8988T (cell line): ENCODE data around the gene STOX2.
"Not testable (repeated sequence)": the region's sequence is repeated elsewhere in the genome, so short reads cannot be mapped to it uniquely, and the experiment has no call there.

Experiments used
- DNase-seq: peaks from one replicate; pipeline ENCODE4 v3.0.0; 2011

Gene STOX2

DNA sequence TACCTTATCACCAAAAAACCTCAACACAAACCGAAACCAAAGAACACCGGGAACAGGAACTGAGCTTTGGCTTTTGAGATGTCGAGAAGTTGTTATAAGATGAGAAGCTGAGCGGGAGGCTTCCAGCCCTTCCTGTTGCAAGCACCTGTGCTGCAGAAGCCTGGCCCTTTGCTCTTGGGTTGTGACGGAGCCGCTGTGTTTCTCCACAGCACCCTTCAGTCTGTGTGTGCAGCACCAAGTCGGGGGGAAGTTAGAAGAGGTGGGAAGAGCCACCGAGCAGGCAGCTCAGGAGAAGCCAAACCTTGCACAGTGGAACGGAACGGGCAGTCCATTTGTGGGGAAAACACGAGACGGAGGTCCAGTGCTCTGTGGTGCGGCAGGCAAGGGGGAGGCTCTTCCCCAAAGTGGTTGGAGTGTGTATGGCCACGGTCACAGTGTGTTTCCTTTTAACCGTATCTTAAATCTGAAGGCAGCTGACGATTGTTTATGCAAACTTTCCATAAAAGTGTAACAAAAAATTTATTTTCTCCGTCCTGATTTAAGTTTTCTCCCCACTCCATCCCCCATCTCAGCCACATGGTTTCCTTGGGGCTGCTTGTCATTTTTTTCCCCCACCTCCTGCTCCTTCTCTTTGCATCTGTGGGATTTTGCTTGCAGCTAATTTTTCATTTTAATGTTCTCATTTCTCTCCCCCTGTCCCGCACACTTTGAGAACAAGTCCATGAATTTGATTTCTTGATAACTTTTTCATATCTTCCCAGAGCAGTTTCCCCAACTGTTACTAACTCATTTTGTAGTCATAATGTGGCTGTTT is 123.7 kb downstream of the STOX2 start:
- DNase-seq = no peak

DNA sequence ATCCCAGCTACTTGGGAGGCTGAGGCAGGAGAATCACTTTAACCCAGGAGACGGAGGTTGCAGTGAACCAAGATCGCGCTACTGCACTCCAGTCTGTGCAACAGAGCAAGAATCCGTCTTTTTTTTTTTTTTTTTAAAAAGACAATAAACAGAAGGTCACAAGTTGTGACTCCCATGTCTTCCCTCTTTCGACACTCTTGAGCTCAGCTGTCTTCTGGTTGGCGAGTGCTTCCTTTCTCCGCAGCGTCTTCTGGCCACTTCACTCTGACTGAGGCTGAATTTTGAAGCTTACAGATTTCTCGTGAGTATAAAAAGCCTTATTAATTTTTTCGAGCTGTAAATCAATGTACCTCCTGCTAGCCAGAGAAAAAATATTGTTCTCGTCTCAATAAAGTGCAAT is 124.9 kb downstream of the STOX2 start:
- no peak for DNase-seq

GRCh38 chr4:184030764-184031163 is 125.7 kb downstream of the STOX2 start:
- no peak for DNase-seq

DNA sequence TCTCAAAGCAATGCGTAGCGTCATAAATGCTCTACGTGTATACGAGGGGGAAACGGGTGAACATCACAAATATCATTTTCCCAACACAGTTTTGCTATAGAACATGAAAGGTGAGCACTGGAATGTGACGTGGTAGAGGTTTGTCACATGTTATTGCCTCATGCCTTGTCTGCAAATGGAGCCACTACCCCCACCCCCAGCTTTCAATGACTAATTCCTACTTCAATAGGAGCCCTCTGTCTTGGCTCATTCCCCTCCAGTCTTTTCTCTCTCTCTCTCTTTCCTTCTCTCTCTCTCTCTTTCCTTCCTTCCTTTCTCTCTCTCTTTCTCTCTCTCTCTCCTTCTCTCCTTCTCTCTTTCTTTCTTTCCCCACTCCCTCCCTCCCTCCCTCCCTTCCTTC is 127.0 kb downstream of the STOX2 start:
- no peak for DNase-seq

DNA sequence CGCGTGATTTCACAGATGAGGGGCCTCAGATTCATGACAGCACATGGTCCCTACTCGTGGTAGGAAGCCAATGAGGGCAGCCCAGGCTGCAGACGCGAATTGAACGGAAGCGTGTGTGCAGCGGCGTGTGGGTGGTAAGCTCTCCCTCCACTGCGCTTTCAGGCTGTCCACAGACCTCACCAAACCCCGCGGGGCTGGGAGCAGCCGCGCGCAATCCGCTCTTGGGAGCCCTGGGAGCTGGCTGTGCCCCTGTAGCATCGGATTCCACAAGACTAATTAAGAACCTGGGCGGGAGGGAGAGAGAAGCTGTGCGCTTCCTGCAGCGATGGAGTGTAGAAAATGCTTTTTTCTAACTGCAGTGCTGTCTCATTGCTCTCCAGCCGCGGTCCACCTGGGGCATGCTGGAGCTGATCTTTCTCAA is 134.9 kb downstream of the STOX2 start:
- DNase-seq = no peak

DNA sequence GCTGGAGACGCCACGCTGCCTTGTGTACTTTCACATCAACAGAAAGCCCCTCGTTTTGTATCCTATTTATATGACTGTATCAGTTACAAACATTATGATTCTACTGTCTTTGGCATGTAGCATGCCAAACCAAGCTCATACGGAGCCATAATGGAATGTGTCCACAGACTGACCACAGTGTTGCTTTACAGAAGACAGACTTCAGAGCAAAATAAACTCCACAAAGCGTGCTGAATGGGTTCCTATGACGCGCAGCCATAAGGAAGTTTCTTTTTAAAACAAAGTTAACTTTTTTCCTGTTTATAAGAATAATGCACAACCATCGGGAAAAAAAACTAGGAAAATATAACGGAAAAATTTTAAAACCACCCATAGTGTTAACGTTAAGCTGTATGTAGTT is 136.0 kb downstream of the STOX2 start:
- no peak for DNase-seq

DNA sequence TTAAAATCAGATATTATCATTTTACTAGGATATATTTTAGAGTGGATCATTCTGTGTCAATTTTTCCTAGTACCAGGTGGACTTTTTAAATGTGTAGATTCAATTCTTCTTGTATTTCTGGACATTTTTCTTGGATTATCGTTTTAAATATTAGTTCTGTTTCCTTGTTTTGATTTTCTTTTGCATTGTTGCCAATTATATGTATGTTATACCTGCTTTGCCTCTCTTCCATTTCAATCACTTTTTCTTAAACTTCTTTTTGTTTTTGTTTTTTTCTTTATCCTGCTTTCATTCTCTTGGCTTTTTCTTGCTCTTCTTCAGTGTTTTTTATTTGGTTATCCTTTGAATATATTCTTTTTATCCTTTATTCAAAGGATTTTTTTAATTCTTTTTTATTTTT is 141.0 kb downstream of the STOX2 start:
- no peak for DNase-seq

DNA sequence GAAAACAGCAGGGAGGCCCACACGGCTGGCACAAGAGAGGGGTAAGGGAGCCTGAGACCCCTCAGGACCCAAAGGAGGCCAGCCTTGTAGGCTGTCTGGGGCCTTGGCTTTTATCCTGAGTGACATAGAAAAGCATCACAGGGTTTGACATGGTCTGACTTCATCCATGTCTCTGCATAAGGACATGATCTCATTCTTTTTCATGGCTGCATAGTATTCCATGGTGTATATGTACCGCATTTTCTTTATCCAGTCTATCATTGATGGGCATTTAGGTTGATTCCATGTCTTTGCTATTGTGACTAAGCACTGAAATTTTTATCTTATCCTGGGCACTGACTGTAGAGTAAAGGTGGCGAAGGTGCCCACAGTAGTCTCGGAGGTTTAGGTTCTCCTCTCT is 146.2 kb downstream of the STOX2 start:
- not testable (repeated sequence) for DNase-seq

DNA sequence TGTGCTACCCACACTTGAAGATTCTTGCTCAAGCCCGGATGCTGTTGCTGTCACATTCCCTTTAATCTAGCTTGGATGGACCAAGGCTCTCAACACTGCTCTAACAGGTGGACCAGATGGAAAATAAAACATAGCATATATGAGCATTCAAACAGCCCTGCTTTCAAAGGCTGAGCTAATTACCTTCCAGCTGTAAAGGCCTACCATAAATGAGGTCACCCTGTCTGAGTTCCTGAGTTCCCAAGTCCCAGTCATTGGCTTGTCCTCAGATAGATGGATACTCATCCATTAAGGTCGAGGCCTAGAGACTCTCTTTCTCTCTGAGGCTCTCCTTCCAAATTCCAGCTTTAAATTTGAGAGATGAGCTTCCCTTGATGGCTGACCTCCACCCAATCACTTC is 147.5 kb downstream of the STOX2 start:
- DNase-seq = no peak

DNA sequence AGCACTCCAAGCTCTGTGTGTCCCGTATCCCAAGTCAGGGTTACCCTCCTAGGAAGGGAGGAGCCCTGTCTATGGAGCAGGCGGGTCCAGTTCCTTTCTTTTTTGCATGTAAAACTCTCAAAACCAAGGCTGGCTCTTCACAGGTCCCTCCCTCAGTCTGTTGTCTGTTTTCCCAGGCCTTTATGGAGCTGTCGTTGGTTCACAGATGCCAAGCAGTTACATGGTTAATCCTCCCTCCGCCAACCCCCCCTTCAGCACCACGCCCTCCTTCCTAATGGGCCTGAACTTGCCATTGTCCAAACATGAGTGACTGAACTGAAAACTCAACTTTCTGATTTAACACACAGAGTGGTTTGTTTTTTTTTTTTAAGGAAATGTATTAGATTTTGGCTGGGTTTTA is 148.3 kb downstream of the STOX2 start:
- no peak for DNase-seq

GRCh38 chr4:184056877-184057276 is 151.8 kb downstream of the STOX2 start:
- DNase-seq = no peak

- DNase-seq = no peak
Measured at GRCh38 chr4:184058026-184058425, 152.9 kb downstream of the STOX2 start.

GRCh38 chr4:184059099-184059498 is 154.0 kb downstream of the STOX2 start:
- DNase-seq = no peak

DNA sequence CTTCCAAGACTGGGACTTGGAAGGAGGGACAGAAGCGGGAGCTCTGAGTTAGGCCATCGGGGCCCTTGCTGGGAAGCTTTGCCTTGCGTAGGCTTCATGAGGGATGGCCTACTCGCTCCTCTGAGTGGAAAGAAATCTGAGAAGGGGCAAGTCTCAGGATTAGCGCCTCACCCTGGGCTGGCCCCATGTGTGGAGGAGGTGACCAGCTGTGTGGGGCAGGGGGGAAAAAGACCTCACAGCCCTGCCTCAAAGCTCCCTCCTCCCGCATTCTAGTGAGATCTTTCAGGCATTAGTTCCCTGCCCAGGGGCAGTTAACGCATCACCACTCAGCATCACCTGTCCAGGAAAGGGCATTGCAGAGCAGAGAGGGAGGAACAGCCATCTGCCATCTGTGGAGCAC is 156.5 kb downstream of the STOX2 start:
- no peak for DNase-seq

GRCh38 chr4:184062769-184063168 is 157.7 kb downstream of the STOX2 start:
- DNase-seq = no peak

GRCh38 chr4:184064877-184065276 is 159.8 kb downstream of the STOX2 start:
- no peak for DNase-seq

DNA sequence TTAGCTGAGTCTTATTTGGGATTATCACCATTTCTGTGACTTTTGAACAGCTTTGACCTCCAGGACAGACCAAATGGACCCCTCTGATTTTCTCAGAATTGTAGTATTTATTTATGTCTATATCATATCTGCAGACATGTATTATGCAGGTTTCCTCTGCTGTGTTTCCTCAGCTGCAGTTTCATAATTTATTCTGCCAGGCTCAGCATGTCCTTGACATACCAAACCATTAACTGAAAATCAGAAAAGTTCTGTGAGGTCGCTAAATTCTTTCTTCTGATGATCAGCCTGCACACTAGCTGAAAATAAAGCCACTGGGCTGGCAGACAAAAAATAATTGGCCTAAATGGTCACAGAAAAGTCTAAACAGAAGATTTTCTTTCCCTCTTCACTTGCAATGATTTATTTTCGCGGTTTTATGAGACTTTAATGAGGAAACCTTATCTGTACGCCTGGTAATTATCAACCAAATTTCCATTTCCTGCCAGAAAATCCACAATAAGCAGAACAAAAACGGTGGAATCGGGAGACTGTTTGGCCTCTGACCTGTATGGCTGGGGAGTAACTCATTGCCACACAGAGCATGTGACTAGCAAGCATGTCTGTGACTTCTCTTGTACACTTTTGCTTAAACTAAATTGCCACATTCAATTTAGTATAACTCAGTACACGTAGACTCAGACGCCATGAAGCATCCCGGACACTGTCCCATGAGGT is 161.6 kb downstream of the STOX2 start:
- DNase-seq = no peak

GRCh38 chr4:184067931-184068554 is 162.9 kb downstream of the STOX2 start:
- no peak for DNase-seq
